Right cardiac atrium (tissue), 5 donors: ENCODE results near the gene CPLX1. TPM values are rescaled to one million over a fixed set of nuclear protein-coding genes. Genes with fewer than 3 reads are reported as not detected.

Experiments used
- ATAC-seq, 2 donors: fragments of 200-7000 bp; cut with Tn5 transposase; one replicate each; pipeline versions ENCODE4 v1.8.0 to v1.9.1; 2020; ENCODE audit warnings: moderate library complexity in 2 of 2, mild to moderate bottlenecking in 1 of 2
- DNase-seq, 3 donors: peaks; one replicate each; pipeline ENCODE4 v3.0.0-alpha.2; 2020
- H3K27ac ChIP-seq: one replicate; pipeline ENCODE4 v1.5.1; 2013; ENCODE audit warnings: mild to moderate bottlenecking, low read length, control low read depth, moderate library complexity
- H3K27me3 ChIP-seq: one replicate; pipeline ENCODE4 v1.6.1; 2013; ENCODE audit not compliant: control insufficient read depth, insufficient read depth
- H3K4me1 ChIP-seq: one replicate; pipeline ENCODE4 v1.6.1; 2013; ENCODE audit warnings: low read length; ENCODE audit not compliant: control insufficient read depth, insufficient read depth
- H3K4me3 ChIP-seq: one replicate; pipeline ENCODE4 v1.5.1; 2013; ENCODE audit warnings: low read length, control low read depth
- H3K9me3 ChIP-seq: one replicate; pipeline ENCODE4 v1.6.1; 2013; ENCODE audit warnings: low read length; ENCODE audit not compliant: control insufficient read depth
- WGBS: extraction: QIAGEN DNeasy Blood & Tissue Kit; methylation state at CpG from one replicate; pipeline ENCODE4 v1.1.7; 2013; 5-methylcytosine and 5-hydroxymethylcytosine counted together
- intact Hi-C, 4 donors: fragments of 100-400 bp; cut with DNase I; formaldehyde crosslinking; loops; one replicate each; pipeline versions ENCODE4 v1.11.0 to v1.14.0; 2022 to 2023
- long read RNA-seq, 4 donors: library from polyadenylated mRNA; unstranded; transcript quantifications; one replicate each; pipeline ENCODE4 v2.0.0, GENCODE V29; 2020 to 2021
- polyA plus RNA-seq: library from polyadenylated mRNA; stranded (reverse); fragments of 200-250 nt; gene quantifications from one replicate; pipeline ENCODE4 v1.2.3, GENCODE V29; 2013
- total RNA-seq, 4 donors: library from RNA; stranded (reverse); fragmentation: NEBNext Ultra II Directional; extraction: Animal tissue kit (Norgen Biotek cat#: 25700); gene quantifications; one replicate each; pipeline ENCODE4 v1.2.1, GENCODE V29; 2021
- donor health status: healthy with polysubstance abuse.
- donor health status: DM: no; HTN: yes; CAD: no.
- donor health status: DM: no; HTN: no; CAD: no.
- donor health status: DM: no; HTN: yes; CAD: no; lungs with severe emphysema.
- donor health status: DM: yes; HTN: yes; CAD: no.

CPLX1 gene
- total RNA-seq, result 1 to 10 TPM; 2.1 to 9.3 (median 4.5) TPM
- polyA plus RNA-seq, result 7.2 TPM
- long read RNA-seq, donor 1, transcript CPLX1-201 (4 exons, 2,181 nt), result major isoform, 5 of 18 reads
- long read RNA-seq, donor 1, partial matches to known transcripts, result 0 of 18 reads
- long read RNA-seq, donor 1, other reads (novel, unspliced or antisense), result 12 of 18 reads
- long read RNA-seq, donor 2, partial matches to known transcripts, result 0 of 5 reads
- long read RNA-seq, donor 2, other reads (novel, unspliced or antisense), result 3 of 5 reads
- long read RNA-seq, donor 3, partial matches to known transcripts, result 0 of 1 reads
- long read RNA-seq, donor 3, other reads (novel, unspliced or antisense), result 1 of 1 reads
- long read RNA-seq, donor 4, partial matches to known transcripts, result 0 of 1 reads
- long read RNA-seq, donor 4, other reads (novel, unspliced or antisense), result 0 of 1 reads

- Histone ChIP-seq H3K27me3 (no peaks in the 10 kb centered on the region), H3K4me1 (peaks cover 2% of the 10 kb centered on the region), H3K4me3 (peak within 1 kb of the TSS; percentile 62), H3K9me3 (no peaks in the 10 kb centered on the region), H3K27ac (no peak within 1 kb of the TSS)
- ATAC-seq (no peak), DNase-seq (peak in 1 of 3 donors; percentile 67)
- intact Hi-C loops, result no loop called here
- WGBS, result 1% methylated on average over 61 of the region's 61 CpGs
Measured at GRCh38 chr4:825971-826330, at the start of gene CPLX1. Gene CPLX1, minus strand, starts transcription at chr4:826129. Its CDS starts 1,607 bp downstream, at chr4:824522.

GRCh38 chr4:874971-875817, 49.3 kb upstream of the CPLX1 start:
- DNase-seq, result no peak
- no peak for ATAC-seq
- Histone ChIP-seq H3K27ac (no peak overlapping the region), H3K4me1 (no peaks in the 10 kb centered on the region), H3K4me3 (no peak overlapping the region), H3K27me3 (no peaks in the 10 kb centered on the region), H3K9me3 (no peaks in the 10 kb centered on the region)
- intact Hi-C loops, result no loop called here
- WGBS, result 89% methylated on average over 17 of the region's 17 CpGs

DNA sequence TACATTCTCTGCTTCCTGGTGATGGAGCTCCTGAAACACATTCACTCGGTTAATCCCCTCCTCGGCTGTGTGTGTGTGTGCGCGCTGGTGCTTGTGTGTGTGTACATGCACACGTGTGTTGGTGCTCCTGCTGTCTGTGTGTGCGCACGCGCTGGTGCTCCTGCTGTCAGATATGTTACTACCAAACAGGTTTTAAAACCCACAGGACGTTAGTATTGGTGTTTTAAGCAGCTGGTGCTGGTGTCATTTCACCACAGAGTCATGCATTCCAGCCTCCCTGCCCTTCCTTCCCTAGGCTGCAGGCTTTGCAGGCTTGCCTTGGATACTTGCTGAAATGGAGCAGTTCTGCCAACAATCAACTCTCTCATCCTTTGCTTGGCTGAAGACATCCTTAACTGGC, 48.1 kb upstream of the CPLX1 start:
- DNase-seq (no peak), ATAC-seq (no peak)
- intact Hi-C loops, result no loop called here
- Histone ChIP-seq H3K27me3 (no peaks in the 10 kb centered on the region), H3K4me3 (no peak overlapping the region), H3K27ac (no peak overlapping the region), H3K4me1 (no peaks in the 10 kb centered on the region), H3K9me3 (no peaks in the 10 kb centered on the region)
- WGBS, result 93% methylated on average over 9 of the region's 9 CpGs

- 92% methylated on average over 43 of the region's 43 CpGs for WGBS
- ATAC-seq, result peak in 1 of 2 donors; percentile 5
- no peaks in the 10 kb centered on the region for H3K9me3 ChIP-seq
- no peak overlapping the region for H3K4me3 ChIP-seq
- H3K4me1 ChIP-seq, result no peaks in the 10 kb centered on the region
- no peak overlapping the region for H3K27ac ChIP-seq
- DNase-seq, result no peak
- no peaks in the 10 kb centered on the region for H3K27me3 ChIP-seq
- intact Hi-C loops, result no loop called here
Measured at GRCh38 chr4:872241-872981, 46.5 kb upstream of the CPLX1 start.

- WGBS, result 89% methylated on average over 9 of the region's 9 CpGs
- no peak overlapping the region for H3K27ac ChIP-seq
- no peak overlapping the region for H3K4me3 ChIP-seq
- no peaks in the 10 kb centered on the region for H3K9me3 ChIP-seq
- intact Hi-C loops, result no loop called here
- no peak for DNase-seq
- ATAC-seq, result no peak
- no peaks in the 10 kb centered on the region for H3K27me3 ChIP-seq
- H3K4me1 ChIP-seq, result no peaks in the 10 kb centered on the region
Measured at GRCh38 chr4:871484-871883, 45.6 kb upstream of the CPLX1 start.

DNA sequence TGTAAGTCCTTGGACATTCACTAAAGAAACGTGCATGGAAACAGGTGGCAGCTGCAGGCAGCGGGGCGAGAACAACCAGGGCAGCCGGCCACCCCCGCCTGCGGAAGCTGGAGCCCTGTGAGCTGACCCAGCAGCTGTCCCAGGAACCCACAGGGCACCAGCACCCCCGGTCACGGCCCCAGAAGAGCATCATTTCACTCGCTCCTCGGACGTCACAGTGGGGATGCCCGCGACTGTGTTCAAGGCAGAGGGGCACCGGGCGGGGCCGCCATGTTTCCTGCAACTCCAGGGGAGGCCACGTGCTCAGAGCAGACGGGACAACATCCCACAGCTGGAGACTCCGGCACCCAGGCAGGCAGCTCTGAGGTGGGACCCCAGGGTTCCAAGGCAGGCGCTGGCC, 45.0 kb upstream of the CPLX1 start:
- DNase-seq (no peak), ATAC-seq (no peak)
- H3K27me3 ChIP-seq, result no peaks in the 10 kb centered on the region
- WGBS, result 95% methylated on average over 20 of the region's 20 CpGs
- intact Hi-C loops, result no loop called here
- no peak overlapping the region for H3K27ac ChIP-seq
- no peaks in the 10 kb centered on the region for H3K9me3 ChIP-seq
- H3K4me3 ChIP-seq, result no peak overlapping the region
- no peaks in the 10 kb centered on the region for H3K4me1 ChIP-seq

DNA sequence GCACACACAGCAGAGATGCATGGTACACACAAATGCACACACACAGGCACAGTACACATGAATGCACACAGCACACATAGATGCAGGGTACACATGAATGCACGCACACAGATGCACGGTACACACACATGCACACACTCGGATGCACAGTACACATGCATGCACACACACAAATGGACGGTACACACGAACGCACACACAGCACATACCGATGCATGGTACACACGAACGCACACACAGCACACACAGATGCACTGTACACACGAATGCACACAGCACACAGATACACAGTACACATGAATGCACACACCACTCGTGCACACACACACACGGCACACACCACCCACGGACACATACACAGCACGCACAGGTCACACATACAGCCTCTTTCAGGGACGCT, 43.8 kb upstream of the CPLX1 start:
- WGBS, result 97% methylated on average over 15 of the region's 15 CpGs
- Histone ChIP-seq H3K27me3 (no peaks in the 10 kb centered on the region), H3K27ac (no peak overlapping the region), H3K4me3 (no peak overlapping the region), H3K4me1 (no peaks in the 10 kb centered on the region), H3K9me3 (no peaks in the 10 kb centered on the region)
- DNase-seq (no peak), ATAC-seq (no peak)
- intact Hi-C loops, result no loop called here

- ATAC-seq, result no peak
- Histone ChIP-seq H3K9me3 (no peaks in the 10 kb centered on the region), H3K4me1 (no peaks in the 10 kb centered on the region), H3K27me3 (no peaks in the 10 kb centered on the region), H3K27ac (no peak overlapping the region), H3K4me3 (no peak overlapping the region)
- DNase-seq, result peak in 1 of 3 donors; percentile 41
- intact Hi-C loops, result no loop called here
- 98% methylated on average over 21 of the region's 21 CpGs for WGBS
Measured at GRCh38 chr4:868421-868820, 42.5 kb upstream of the CPLX1 start.

- no peak overlapping the region for H3K4me3 ChIP-seq
- H3K27me3 ChIP-seq, result no peaks in the 10 kb centered on the region
- intact Hi-C loops, result no loop called here
- no peaks in the 10 kb centered on the region for H3K4me1 ChIP-seq
- H3K9me3 ChIP-seq, result no peaks in the 10 kb centered on the region
- ATAC-seq, result no peak
- 91% methylated on average over 26 of the region's 26 CpGs for WGBS
- no peak overlapping the region for H3K27ac ChIP-seq
- peak in 1 of 3 donors; percentile 66 for DNase-seq
Measured at GRCh38 chr4:867526-868250, 41.8 kb upstream of the CPLX1 start.

DNA sequence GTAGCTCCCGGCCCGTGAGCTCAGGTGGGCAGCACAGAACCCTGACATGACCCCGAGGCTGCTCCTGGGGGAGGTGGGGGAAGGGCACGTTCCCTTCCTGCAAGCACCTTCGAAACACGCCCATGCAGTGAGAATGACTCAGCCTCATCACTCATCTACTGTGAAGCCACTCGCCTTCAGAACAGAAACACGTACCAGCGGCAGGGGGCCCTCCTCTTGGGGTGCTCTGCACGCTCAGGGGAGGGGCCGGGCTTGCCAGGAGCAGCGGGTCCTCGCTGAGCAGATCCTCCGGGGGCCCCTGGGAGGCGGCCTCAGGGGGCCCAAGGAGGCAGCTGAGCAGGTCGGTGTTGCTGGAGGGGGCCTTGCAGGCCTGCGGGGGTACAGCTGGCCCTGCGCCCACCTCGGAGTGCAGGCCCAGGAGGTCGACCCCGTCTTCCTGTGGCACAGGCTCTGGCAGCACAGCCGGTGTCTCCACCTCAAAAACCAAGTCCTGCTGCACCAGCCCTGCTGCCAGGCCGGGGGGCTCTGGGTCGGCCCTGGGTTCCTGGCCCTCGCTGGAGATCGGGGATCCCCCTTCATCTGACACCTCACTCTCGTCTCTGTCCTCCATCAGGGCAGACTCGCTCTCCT, 40.9 kb upstream of the CPLX1 start:
- no peak overlapping the region for H3K27ac ChIP-seq
- DNase-seq (peak in 1 of 3 donors; percentile 44), ATAC-seq (peak in 1 of 2 donors; percentile 4)
- 92% methylated on average over 28 of the region's 28 CpGs for WGBS
- H3K27me3 ChIP-seq, result no peaks in the 10 kb centered on the region
- intact Hi-C loops, result no loop called here
- H3K9me3 ChIP-seq, result no peaks in the 10 kb centered on the region
- no peak overlapping the region for H3K4me3 ChIP-seq
- H3K4me1 ChIP-seq, result no peaks in the 10 kb centered on the region
